Astrocyte of the cerebellum (primary cell): ENCODE results near the gene NCOA1.
"Not testable (repeated sequence)": the region's sequence is repeated elsewhere in the genome, so short reads cannot be mapped to it uniquely, and the experiment has no call there.

Experiments used
- DNase-seq: peaks from one replicate; pipeline ENCODE4 v3.0.0-alpha.2; 2011; ENCODE audit warnings: low read depth
- H3K4me3 ChIP-seq: 2 replicates; pipeline ENCODE4 v1.5.1; 2011; ENCODE audit warnings: mild to moderate bottlenecking, low read depth, low read length, moderate library complexity
- in situ Hi-C: cut with HindIII; loops from 2 replicates; pipeline ENCODE4 v1.10.0; 2017; ENCODE audit warnings: low sequenced_read_pairs
- TF ChIP-seq, protein P1 (sequence below): IDR thresholded peaks from 2 replicates; pipeline ENCODE4 v1.5.1; 2012; ENCODE audit warnings: low read length, low read depth, moderate library complexity, mild to moderate bottlenecking; ENCODE audit errors: missing control alignments

NCOA1 gene

DNA sequence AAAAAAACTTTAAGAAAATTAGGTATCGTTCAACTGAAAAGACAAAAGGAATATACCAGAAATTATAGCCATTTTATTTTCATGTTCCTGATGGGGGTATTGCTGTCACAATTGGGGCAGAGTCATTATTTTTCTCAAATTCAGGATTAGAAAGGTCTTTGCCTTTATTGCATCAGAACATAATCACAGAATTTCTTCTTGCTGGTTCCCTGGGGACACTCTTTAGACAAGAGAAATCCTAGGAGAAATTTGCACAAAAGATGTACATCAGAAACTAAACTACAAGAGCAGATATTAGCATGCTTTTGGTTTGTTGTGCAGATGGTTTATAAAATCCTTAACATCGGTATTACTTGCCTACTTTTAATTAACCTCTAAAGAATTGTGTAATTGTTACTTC lies 103.2 kb downstream of the NCOA1 start:
- H3K4me3 ChIP-seq: no peak overlapping the region
- in situ Hi-C loops: no loop called here
- TF ChIP-seq, protein P1, sequence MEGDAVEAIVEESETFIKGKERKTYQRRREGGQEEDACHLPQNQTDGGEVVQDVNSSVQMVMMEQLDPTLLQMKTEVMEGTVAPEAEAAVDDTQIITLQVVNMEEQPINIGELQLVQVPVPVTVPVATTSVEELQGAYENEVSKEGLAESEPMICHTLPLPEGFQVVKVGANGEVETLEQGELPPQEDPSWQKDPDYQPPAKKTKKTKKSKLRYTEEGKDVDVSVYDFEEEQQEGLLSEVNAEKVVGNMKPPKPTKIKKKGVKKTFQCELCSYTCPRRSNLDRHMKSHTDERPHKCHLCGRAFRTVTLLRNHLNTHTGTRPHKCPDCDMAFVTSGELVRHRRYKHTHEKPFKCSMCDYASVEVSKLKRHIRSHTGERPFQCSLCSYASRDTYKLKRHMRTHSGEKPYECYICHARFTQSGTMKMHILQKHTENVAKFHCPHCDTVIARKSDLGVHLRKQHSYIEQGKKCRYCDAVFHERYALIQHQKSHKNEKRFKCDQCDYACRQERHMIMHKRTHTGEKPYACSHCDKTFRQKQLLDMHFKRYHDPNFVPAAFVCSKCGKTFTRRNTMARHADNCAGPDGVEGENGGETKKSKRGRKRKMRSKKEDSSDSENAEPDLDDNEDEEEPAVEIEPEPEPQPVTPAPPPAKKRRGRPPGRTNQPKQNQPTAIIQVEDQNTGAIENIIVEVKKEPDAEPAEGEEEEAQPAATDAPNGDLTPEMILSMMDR: no peak
- DNase-seq: no peak

DNA sequence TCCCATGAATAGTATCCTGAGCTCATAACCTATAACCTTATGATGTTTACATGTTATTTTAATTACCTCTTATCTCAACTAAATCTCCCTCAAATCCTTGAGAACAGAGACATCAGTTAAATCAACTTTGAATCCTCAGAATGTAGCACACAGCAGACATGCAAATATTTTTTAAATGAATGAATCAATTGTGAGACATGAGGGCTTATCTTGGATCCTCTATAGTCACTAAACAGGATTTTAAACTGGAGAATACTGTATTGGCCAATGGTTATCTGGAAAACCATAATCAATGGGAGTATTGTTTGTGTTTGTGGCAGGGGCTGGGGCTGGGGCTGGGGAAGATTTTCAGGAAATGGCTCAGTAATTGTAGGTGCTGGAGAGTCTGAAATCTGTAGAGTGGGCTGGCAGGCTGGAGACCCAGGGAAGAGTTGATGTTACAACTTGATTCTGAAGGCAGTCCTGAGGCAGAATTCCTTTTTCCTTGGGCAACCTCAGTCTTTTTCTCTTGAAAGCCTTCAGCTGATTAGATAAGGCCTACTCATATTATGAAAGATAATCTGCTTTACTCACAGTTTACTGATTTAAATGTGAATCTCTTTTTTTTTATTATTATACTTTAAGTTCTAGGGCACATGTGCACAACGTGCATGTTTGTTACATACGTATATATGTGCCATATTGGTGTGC lies 106.3 kb downstream of the NCOA1 start:
- TF ChIP-seq, protein P1: no peak
- no peak overlapping the region for H3K4me3 ChIP-seq
- DNase-seq: no peak
- in situ Hi-C loops: no loop called here

DNA sequence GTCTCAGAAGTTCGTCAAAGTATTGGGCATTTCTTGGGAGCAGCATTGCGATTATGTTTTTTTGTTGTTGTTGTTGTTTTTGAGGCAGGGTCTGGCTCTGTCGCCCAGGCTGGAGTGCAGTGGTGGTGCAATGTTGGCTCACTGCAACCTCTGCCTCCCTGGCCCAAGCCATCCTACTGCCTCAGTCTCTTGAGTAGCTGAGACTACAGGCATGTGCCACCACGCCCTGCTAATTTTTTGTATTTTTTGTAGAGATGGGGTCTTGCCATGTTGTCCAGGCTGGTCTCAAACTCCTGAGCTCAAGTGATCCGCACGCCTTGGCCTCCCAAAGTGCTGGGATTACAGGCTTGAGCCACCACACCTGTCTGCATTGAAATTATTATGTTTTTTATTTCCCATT lies 109.1 kb downstream of the NCOA1 start:
- in situ Hi-C loops, H3K4me3 ChIP-seq, DNase-seq: not testable (repeated sequence)

DNA sequence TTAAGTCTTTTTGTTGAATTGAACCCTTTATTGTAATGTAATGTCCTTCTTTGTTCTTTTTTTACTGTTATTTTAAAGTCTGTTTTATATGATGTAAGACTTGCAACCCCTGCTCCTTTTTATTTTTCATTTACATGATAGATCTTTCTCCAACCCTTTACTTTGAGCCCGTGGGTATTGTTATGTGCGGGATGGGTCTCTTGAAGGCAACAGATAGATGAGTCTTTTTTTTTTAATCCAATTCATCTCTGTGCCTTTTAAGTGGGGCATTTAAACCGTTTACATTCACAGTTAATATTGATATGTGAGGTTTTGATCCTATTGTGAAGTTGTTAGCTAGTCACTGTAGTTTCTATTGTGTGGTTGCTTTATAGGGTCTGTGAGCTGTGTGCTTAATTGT lies 120.6 kb downstream of the NCOA1 start:
- no peak overlapping the region for H3K4me3 ChIP-seq
- TF ChIP-seq, protein P1: no peak
- DNase-seq: no peak
- in situ Hi-C loops: no loop called here

DNA sequence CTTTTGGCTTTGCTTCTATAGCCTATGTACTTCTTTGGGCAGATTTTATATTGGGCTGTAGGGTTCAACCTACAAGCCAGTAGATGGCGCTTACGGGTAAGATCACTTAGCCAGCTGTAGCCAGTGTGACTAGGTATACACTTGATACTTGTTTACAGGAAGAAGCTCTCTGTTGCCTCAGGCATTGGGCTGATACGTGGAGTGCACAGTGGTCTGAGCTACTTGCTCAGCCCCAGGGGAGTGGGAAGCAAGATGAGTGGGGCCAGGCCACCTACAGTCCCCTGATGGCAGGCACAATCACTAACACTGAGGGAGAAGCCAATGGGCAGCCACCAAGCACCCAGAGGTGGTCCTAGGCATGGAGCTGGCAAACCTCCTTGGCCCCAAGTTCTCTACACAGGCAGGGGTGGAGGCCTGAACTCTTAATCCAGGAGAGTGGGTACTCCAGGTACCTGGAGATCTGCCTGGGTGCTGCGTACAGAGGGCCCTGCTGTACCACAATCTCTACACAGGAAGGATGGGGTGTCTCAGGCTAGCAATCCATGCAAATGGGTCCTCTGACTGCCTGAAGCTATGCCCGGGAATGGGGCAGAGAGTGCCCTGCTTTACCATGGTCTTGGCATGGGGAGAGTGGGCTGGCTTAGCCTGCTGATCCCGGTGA lies 122.2 kb downstream of the NCOA1 start:
- in situ Hi-C loops: no loop called here
- DNase-seq: no peak
- TF ChIP-seq, protein P1: peak; percentile 36
- H3K4me3 ChIP-seq: no peak overlapping the region

DNA sequence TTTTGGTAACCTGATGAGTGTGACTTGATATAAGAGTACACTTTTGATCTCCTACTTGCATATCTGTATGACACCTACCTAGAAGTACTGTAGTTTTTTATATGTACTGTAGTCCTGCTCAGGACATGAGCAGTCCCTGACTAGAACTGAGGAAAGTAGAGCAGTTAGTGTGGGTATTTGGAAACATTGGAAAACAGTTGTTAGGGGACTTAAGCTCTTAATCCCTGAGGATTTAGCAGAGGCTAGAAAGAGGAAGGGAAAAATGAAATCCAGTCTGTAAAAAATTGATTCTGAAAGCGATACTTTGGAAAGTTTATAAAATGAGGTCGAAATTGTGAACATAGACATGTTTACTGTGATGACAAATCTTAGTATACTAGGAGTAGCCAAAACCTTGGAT lies 125.6 kb downstream of the NCOA1 start:
- in situ Hi-C loops: loop anchor here (5.0 kb wide), 1 partner anchor 59 kb away; no protein-coding TSS in a partner anchor
- TF ChIP-seq, protein P1: no peak
- no peak overlapping the region for H3K4me3 ChIP-seq
- no peak for DNase-seq

DNA sequence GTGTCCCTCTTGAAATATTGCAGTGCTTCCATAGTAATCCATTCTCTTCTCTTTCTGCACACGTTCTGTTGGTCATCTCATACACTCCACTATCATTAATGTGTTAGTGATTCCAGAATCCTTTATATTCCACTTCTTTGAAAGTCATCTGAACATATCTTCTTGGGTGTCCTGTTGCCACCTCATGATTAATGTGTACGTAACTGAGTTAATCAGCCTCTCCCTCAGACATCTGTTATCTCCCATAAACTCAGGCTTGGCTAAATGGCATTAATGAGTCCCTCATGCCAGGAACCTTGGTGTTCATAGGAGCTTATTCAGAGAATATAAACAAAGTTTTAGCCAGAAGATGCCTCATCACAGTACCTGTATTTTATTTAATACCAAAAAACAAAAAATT lies 126.4 kb downstream of the NCOA1 start:
- in situ Hi-C loops: loop anchor here (5.0 kb wide), 1 partner anchor 60 kb away; no protein-coding TSS in a partner anchor
- TF ChIP-seq, protein P1: no peak

More for the DNA sequence above, 126.4 kb downstream of the NCOA1 start:
- no peak overlapping the region for H3K4me3 ChIP-seq
- no peak for DNase-seq
